IMR-90 (cell line): ENCODE measurements around the gene TPO. TPM values are rescaled to one million over a fixed set of nuclear protein-coding genes. Genes with fewer than 3 reads are reported as not detected.

Experiments
- ATAC-seq: fragments of 200-7000 bp; cut with Tn5 transposase; 2 replicates; pipeline ENCODE4 v1.9.1; 2020; ENCODE audit warnings: low read depth, mild to moderate bottlenecking, moderate library complexity
- BruUV-seq: library from RNA; stranded (reverse); fragments of 400-500 nt; replicated peaks from 2 replicates; lab custom pipeline; 2021; lab: Mats Ljungman, UMichigan
- CTCF ChIA-PET: fragments of 300-600 bp; formaldehyde crosslinking; extraction: SDS; loops from one replicate; lab custom pipeline; 2021; ENCODE audit warnings: antibody characterized with exemption; lab: Yijun Ruan, JAX
- POLR2A ChIA-PET: fragments of 300-600 bp; sonication (Branson Sonifier 250); formaldehyde crosslinking; loops from one replicate; lab custom pipeline; 2022; ENCODE audit warnings: antibody characterized with exemption; ENCODE audit not compliant: unreplicated experiment; lab: Charles Lee
- DNase-seq: peaks from one replicate; pipeline ENCODE4 v3.0.0; 2013
- H2AFZ ChIP-seq: replicated peaks from 2 replicates; pipeline ENCODE3; 2013; ENCODE audit warnings: low read length, mild to moderate bottlenecking; ENCODE audit not compliant: poor library complexity
- H2AK5ac ChIP-seq: 2 replicates; pipeline ENCODE4 v1.6.1; 2013; ENCODE audit warnings: low read depth, low read length, inconsistent platforms
- H2AK9ac ChIP-seq: replicated peaks from 2 replicates; pipeline ENCODE3; 2013; ENCODE audit warnings: mild to moderate bottlenecking, low read depth, low read length, moderate library complexity; ENCODE audit not compliant: poor library complexity
- H2BK120ac ChIP-seq: 2 replicates; pipeline ENCODE4 v1.6.1; 2013; ENCODE audit warnings: low read depth, low read length, inconsistent platforms
- H2BK15ac ChIP-seq: 3 replicates; pipeline ENCODE4 v1.6.1; 2013; ENCODE audit warnings: low read depth, low read length, inconsistent platforms
- H2BK20ac ChIP-seq: 2 replicates; pipeline ENCODE4 v1.6.1; 2013; ENCODE audit warnings: low read depth, mild to moderate bottlenecking, inconsistent platforms, low read length, moderate library complexity
- H2BK5ac ChIP-seq: 2 replicates; pipeline ENCODE4 v1.6.1; 2013; ENCODE audit warnings: mild to moderate bottlenecking, low read depth, low read length, inconsistent platforms; ENCODE audit not compliant: poor library complexity, severe bottlenecking
- H3K14ac ChIP-seq: replicated peaks from 2 replicates; pipeline ENCODE4 v1.6.1; 2013; ENCODE audit warnings: low read depth, low read length, inconsistent platforms
- H3K18ac ChIP-seq: 2 replicates; pipeline ENCODE4 v1.6.1; 2013; ENCODE audit warnings: low read depth, low read length, control low read depth
- H3K23ac ChIP-seq: 2 replicates; pipeline ENCODE4 v1.6.1; 2013; ENCODE audit warnings: low read depth, low read length, inconsistent platforms
- H3K27ac ChIP-seq: 2 replicates; pipeline ENCODE4 v1.5.1; 2013; ENCODE audit warnings: mild to moderate bottlenecking, control low read depth, low read length; ENCODE audit not compliant: insufficient read depth
- H3K27me3 ChIP-seq: 2 replicates; pipeline ENCODE4 v1.6.1; 2013; ENCODE audit warnings: low read length; ENCODE audit not compliant: control insufficient read depth, insufficient read depth
- H3K36me3 ChIP-seq: 2 replicates; pipeline ENCODE4 v1.6.1; 2013; ENCODE audit warnings: low read length, mixed read lengths; ENCODE audit not compliant: control insufficient read depth, insufficient read depth
- H3K4ac ChIP-seq: 2 replicates; pipeline ENCODE4 v1.6.1; 2013; ENCODE audit warnings: low read depth, low read length, inconsistent platforms
- H3K4me1 ChIP-seq: 2 replicates; pipeline ENCODE4 v1.6.1; 2013; ENCODE audit warnings: low read length, mixed read lengths; ENCODE audit not compliant: control insufficient read depth, insufficient read depth
- H3K4me2 ChIP-seq: 2 replicates; pipeline ENCODE4 v1.6.1; 2013; ENCODE audit warnings: low read depth, mild to moderate bottlenecking, control low read depth, low read length, moderate library complexity
- H3K4me3 ChIP-seq: 2 replicates; pipeline ENCODE4 v1.5.1; 2013; ENCODE audit warnings: low read depth, mild to moderate bottlenecking, control low read depth, low read length, moderate library complexity; ENCODE audit not compliant: insufficient read depth
- H3K56ac ChIP-seq: 2 replicates; pipeline ENCODE4 v1.6.1; 2013; ENCODE audit warnings: low read length, inconsistent platforms; ENCODE audit not compliant: insufficient read depth; ENCODE audit errors: extremely low read depth
- H3K79me1 ChIP-seq, 2 experiments: 2 replicates each; pipeline ENCODE4 v1.6.1; 2013; ENCODE audit warnings: low read length in 2 of 2, inconsistent platforms in 1 of 2, low read depth in 1 of 2
- H3K9ac ChIP-seq: 2 replicates; pipeline ENCODE4 v1.6.1; 2013; ENCODE audit warnings: low read depth, low read length, control low read depth
- H3K9me1 ChIP-seq: 2 replicates; pipeline ENCODE4 v1.6.1; 2013; ENCODE audit warnings: low read length, inconsistent platforms; ENCODE audit not compliant: insufficient read depth
- H3K9me3 ChIP-seq: 2 replicates; pipeline ENCODE4 v1.6.1; 2013; ENCODE audit warnings: low read length; ENCODE audit not compliant: control insufficient read depth, insufficient read depth
- H4K20me1 ChIP-seq: 2 replicates; pipeline ENCODE4 v1.6.1; 2013; ENCODE audit warnings: low read length, inconsistent platforms; ENCODE audit not compliant: insufficient read depth
- H4K5ac ChIP-seq: 2 replicates; pipeline ENCODE4 v1.6.1; 2013; ENCODE audit warnings: mild to moderate bottlenecking, low read depth, low read length, control low read depth
- H4K8ac ChIP-seq, 2 experiments: 2 replicates each; pipeline ENCODE4 v1.6.1; 2013; ENCODE audit warnings: low read depth in 2 of 2, low read length in 2 of 2, control low read depth in 1 of 2, inconsistent platforms in 1 of 2
- H4K91ac ChIP-seq: 2 replicates; pipeline ENCODE4 v1.6.1; 2013; ENCODE audit warnings: low read depth, low read length, inconsistent platforms; ENCODE audit not compliant: insufficient read depth
- BHLHE40 ChIP-seq: fragments of 150-350 bp; IDR thresholded peaks from 2 replicates; pipeline ENCODE4 v1.6.1; 2016; ENCODE audit warnings: mild to moderate bottlenecking, low read depth, low read length
- CTCF ChIP-seq: conservative IDR thresholded peaks from 2 replicates; pipeline ENCODE4 v1.5.1; 2012; ENCODE audit warnings: mild to moderate bottlenecking, low read depth, low read length, improper control_type of control experiment
- ELK1 ChIP-seq: fragments of 150-350 bp; IDR thresholded peaks from 2 replicates; pipeline ENCODE4 v1.6.1; 2016; ENCODE audit warnings: low read depth, mild to moderate bottlenecking, low read length, moderate library complexity, borderline replicate concordance
- MAZ ChIP-seq: IDR thresholded peaks from 2 replicates; pipeline ENCODE4 v1.6.1; 2012; ENCODE audit warnings: low read depth, mild to moderate bottlenecking, low read length, improper control_type of control experiment, moderate library complexity, borderline replicate concordance
- MXI1 ChIP-seq: IDR thresholded peaks from 2 replicates; pipeline ENCODE4 v1.6.1; 2012; ENCODE audit warnings: low read depth, mild to moderate bottlenecking, low read length, moderate library complexity, borderline replicate concordance
- NFE2L2 ChIP-seq: fragments of 150-350 bp; IDR thresholded peaks from 2 replicates; pipeline ENCODE4 v1.6.1; 2016; ENCODE audit warnings: low read depth, mild to moderate bottlenecking, low read length
- RAD21 ChIP-seq: IDR thresholded peaks from 2 replicates; pipeline ENCODE4 v1.6.1; 2012; ENCODE audit warnings: low read length, improper control_type of control experiment
- SMC3 ChIP-seq: fragments of 150-350 bp; IDR thresholded peaks from 2 replicates; pipeline ENCODE4 v1.6.1; 2016; ENCODE audit warnings: low read depth, mild to moderate bottlenecking, antibody characterized with exemption, low read length, moderate library complexity
- USF2 ChIP-seq: fragments of 150-350 bp; IDR thresholded peaks from 2 replicates; pipeline ENCODE4 v1.6.1; 2017; ENCODE audit warnings: mild to moderate bottlenecking, antibody characterized with exemption, low read length, low read depth
- WGBS, 2 experiments: methylation state at CpG; one replicate each; pipeline versions ENCODE4 v1.1.5 to v1.1.7; 2013; ENCODE audit warnings: missing lambda C conversion rate in 2 of 2; ENCODE audit not compliant: insufficient read length in 1 of 2; ENCODE audit errors: extremely low coverage in 2 of 2; 5-methylcytosine and 5-hydroxymethylcytosine counted together
- dilution Hi-C: fragments of 300-500 bp; cut with HindIII; formaldehyde crosslinking; loops from one replicate; pipeline ENCODE4 v1.14.3; 2018; ENCODE audit warnings: low sequenced_read_pairs; ENCODE audit not compliant: unreplicated experiment
- in situ Hi-C: fragments of 300-500 bp; cut with MboI; formaldehyde crosslinking; loops from 3 replicates; pipeline ENCODE4 v1.14.3; 2019; ENCODE audit warnings: low sequenced_read_pairs, inconsistent platforms, mixed read lengths
- intact Hi-C: fragments of 100-400 bp; cut with micrococcal nuclease; formaldehyde crosslinking; loops from 2 replicates; pipeline ENCODE4 v1.10.0; 2022
- polyA plus RNA-seq, 3 experiments: library from polyadenylated mRNA; depleted of rRNA; stranded (reverse); fragments of >200 nt; gene quantifications; 2 replicates each; pipeline ENCODE4 v1.2.3, GENCODE V29; 2012; ENCODE audit warnings: low replicate concordance in 1 of 3
- total RNA-seq: library from RNA; depleted of rRNA; stranded (reverse); fragments of >200 nt; gene quantifications from 2 replicates; pipeline ENCODE4 v1.2.3, GENCODE V29; 2012

Gene TPO
- total and polyA plus RNA-seq, 2 of the 4 experiments (the other 2 are of a cell fraction), result not detected

- no peak for TF ChIP-seq ELK1
These were observed 135.8 kb downstream of the TPO start (continued) for GRCh38 chr2:1548910-1549673.

- Histone ChIP-seq H2AK9ac (no peak overlapping the region), H4K91ac (no peak overlapping the region), H3K9me1 (no peaks in the 10 kb centered on the region; the same call in 1 of the 2 replicates), H3K4ac (no peak overlapping the region), H3K4me3 (no peak overlapping the region), H2BK15ac (no peak overlapping the region), H3K4me1 (peaks cover 18% of the 10 kb centered on the region), H3K56ac (no peak overlapping the region), H4K8ac (no peak overlapping the region), H3K9me3 (no peaks in the 10 kb centered on the region), H3K4me2 (no peak overlapping the region), H2AK5ac (no peak overlapping the region), H3K79me1 (no peaks in the 10 kb centered on the region), H3K23ac (no peak overlapping the region), H3K36me3 (no peaks in the 10 kb centered on the region), H4K5ac (no peak overlapping the region), H3K27ac (no peak overlapping the region), H3K27me3 (no peaks in the 10 kb centered on the region; the same call in 1 of the 2 replicates), H2BK120ac (no peak overlapping the region), H3K9ac (no peak overlapping the region), H2AFZ (peak overlapping the region; percentile 24), H4K20me1 (no peaks in the 10 kb centered on the region), H2BK5ac (no peak overlapping the region), H3K18ac (no peak overlapping the region), H2BK20ac (no peak overlapping the region), H3K14ac (no peak overlapping the region)
- DNase-seq (no peak), ATAC-seq (no peak)
- WGBS, 2 experiments, result no CpG with 5 or more reads among the region's 5 CpGs
- BruUV-seq, result no TSS peak
- intact Hi-C loops, result loop anchor here (5.0 kb wide), 1 partner anchor 102 kb away; no protein-coding TSS in a partner anchor
- dilution Hi-C loops, result no loop called here
- ChIA-PET POLR2A (no interaction called here), CTCF (interaction anchor here (0.6 to 2.1 kb wide), 7 partner anchors 9 to 290 kb away, joined by 3 to 9 read pairs (median 3); no protein-coding TSS in a partner anchor)
- in situ Hi-C loops, result no loop called here
- TF ChIP-seq CTCF (no peak), USF2 (no peak), MAZ (no peak), RAD21 (no peak), SMC3 (no peak), BHLHE40 (no peak), ELK1 (no peak), NFE2L2 (no peak), MXI1 (no peak)
These were observed 136.8 kb downstream of the TPO start for GRCh38 chr2:1550076-1550475.
